ENCODE results near the gene AKAP13. TPM values are rescaled to one million over a fixed set of nuclear protein-coding genes. Genes with fewer than 3 reads are reported as not detected.

The AKAP13 gene
- total and polyA plus RNA-seq, 2 of the 8 experiments (the other 6 are each of a cell fraction or from before 2014, with no cell fraction given), result 14.0 to 46.2 TPM

DNA sequence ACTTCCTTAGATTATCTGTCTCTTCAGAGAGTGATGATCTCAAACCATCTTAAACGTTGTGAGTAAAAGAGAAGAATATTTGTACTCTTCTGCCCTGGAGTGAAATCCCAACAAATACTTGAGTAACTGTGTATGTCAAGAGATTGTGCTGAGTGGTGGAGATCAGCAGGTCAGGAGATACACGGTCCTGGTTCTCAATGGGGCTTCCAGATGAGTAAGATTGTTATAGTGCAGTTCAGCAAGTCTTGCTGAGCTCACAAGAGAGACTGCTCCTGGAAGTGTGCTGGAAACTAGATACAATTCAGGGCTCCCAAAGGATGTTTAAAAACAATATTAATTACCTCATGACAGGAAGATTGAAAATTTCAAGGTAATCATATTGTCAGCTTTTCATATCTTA lies 184.3 kb downstream of the AKAP13 start:
- 86% methylated on average over 2 of the region's 2 CpGs; no CpG with 5 or more reads in 1 of the 2 experiments for WGBS, 2 experiments (ENCODE audit: extremely low coverage in 1 of 2, insufficient coverage in 1 of 2, insufficient read length in 1 of 2, insufficient replicate concordance in 2 of 2, low coverage in 1 of 2, low lambda C conversion rate in 2 of 2, missing lambda C conversion rate in 1 of 2)
- H2AK5ac ChIP-seq (ENCODE audit: low read depth, low read length), result no peak overlapping the region
- no peak overlapping the region for H3K23ac ChIP-seq (ENCODE audit: insufficient read length)
- no peak overlapping the region for H2AFZ ChIP-seq (ENCODE audit: low read length)
- H3K4me2 ChIP-seq (ENCODE audit: insufficient read depth in 1 of 2, low read depth in 2 of 2, low read length in 2 of 2), result no peak overlapping the region
- no peak overlapping the region for H2BK20ac ChIP-seq (ENCODE audit: low read length)
- no peak overlapping the region for H3K56ac ChIP-seq (replicated peaks; ENCODE audit: insufficient read length, low read depth, low read length)
- no peaks in the 10 kb centered on the region for H3K9me3 ChIP-seq (ENCODE audit: insufficient read depth in 2 of 2, low read depth in 1 of 2, low read length in 1 of 2)
- no peak overlapping the region for H3K4ac ChIP-seq (replicated peaks; ENCODE audit: insufficient read length, low read depth, low read length)
- no peaks in the 10 kb centered on the region for H3K36me3 ChIP-seq (ENCODE audit: control insufficient read depth in 2 of 4, insufficient read depth in 4 of 4, low read length in 3 of 4)
- ChIA-PET POLR2A (ENCODE audit: partially characterized antibody) (no interaction called here), CTCF (ENCODE audit: partially characterized antibody) (interaction anchor here (1.0 to 1.2 kb wide), 2 partner anchors 10 to 63 kb away, joined by 3 to 4 read pairs; no protein-coding TSS in a partner anchor)
- H4K91ac ChIP-seq (replicated peaks; ENCODE audit: insufficient read length, low read length), result no peak overlapping the region
- H2BK12ac ChIP-seq (ENCODE audit: low read depth, low read length), result no peak overlapping the region
- no peak overlapping the region for H3K14ac ChIP-seq (ENCODE audit: insufficient read length)
- FAIRE-seq (no peak), DNase-seq (ENCODE audit: low read depth in 1 of 2, low spot score in 2 of 2) (no peak)
- no peaks in the 10 kb centered on the region for H3K23me2 ChIP-seq (ENCODE audit: low read depth, low read length)
- no peak overlapping the region for H3K4me3 ChIP-seq (ENCODE audit: extremely low read depth in 1 of 4, insufficient read depth in 2 of 4, low read depth in 3 of 4, low read length in 4 of 4)
- no peak overlapping the region for H2BK120ac ChIP-seq (replicated peaks; ENCODE audit: low read depth, low read length)
- no peaks in the 10 kb centered on the region for H3K79me2 ChIP-seq (ENCODE audit: control insufficient read depth in 1 of 2, insufficient read depth in 2 of 2, low read length in 2 of 2)
- H2BK5ac ChIP-seq (ENCODE audit: low read depth, low read length), result no peak overlapping the region
- no peak overlapping the region for H3K27ac ChIP-seq (ENCODE audit: low read depth, low read length)
- H3K79me1 ChIP-seq (ENCODE audit: low read depth, low read length), result no peaks in the 10 kb centered on the region
- no peak overlapping the region for H4K5ac ChIP-seq (ENCODE audit: insufficient read length, low read depth, low read length)
- no peak overlapping the region for H4K8ac ChIP-seq (ENCODE audit: extremely low read depth, insufficient read depth, low read length)
- H4K20me1 ChIP-seq (replicated peaks in 1 of 2; ENCODE audit: control insufficient read depth in 1 of 2, insufficient read depth in 2 of 2, low read length in 2 of 2), result no peaks in the 10 kb centered on the region
- peaks cover 0 to 5% (median 0%) of the 10 kb centered on the region in 4 experiments; a peak in 1 of 7 replicates for H3K4me1 ChIP-seq (replicated peaks in 1 of 4; ENCODE audit: control insufficient read depth in 3 of 4, insufficient read depth in 4 of 4, low read length in 3 of 4)
- no peaks in the 10 kb centered on the region for H3K27me3 ChIP-seq (replicated peaks in 1 of 4; ENCODE audit: control insufficient read depth in 3 of 4, extremely low read depth in 1 of 4, insufficient read depth in 3 of 4, low read length in 3 of 4)
- no peak overlapping the region for H3K9ac ChIP-seq (replicated peaks in 1 of 4; ENCODE audit: extremely low read depth in 1 of 4, low read depth in 3 of 4, low read length in 3 of 4)
- no peak overlapping the region for H3K18ac ChIP-seq (ENCODE audit: extremely low read depth, low read length)
- H2BK15ac ChIP-seq (ENCODE audit: low read length), result no peak overlapping the region
- TF ChIP-seq CREB1 (IDR thresholded peaks at IDR 0.05) (no peak), SIX5 (IDR thresholded peaks at IDR 0.05; ENCODE audit: low read depth, low read length) (no peak), POU5F1 (IDR thresholded peaks at IDR 0.05; ENCODE audit: low read depth, low read length) (no peak), RAD21 (IDR thresholded peaks at IDR 0.05 in 1 of 2, conservative IDR thresholded peaks at IDR 0.05 in 1 of 2; ENCODE audit: low read depth in 2 of 2, low read length in 2 of 2) (no peak), POLR2AphosphoS5 (IDR thresholded peaks at IDR 0.05; ENCODE audit: low read depth, low read length) (no peak)
- TF ChIP-seq, protein P1, sequence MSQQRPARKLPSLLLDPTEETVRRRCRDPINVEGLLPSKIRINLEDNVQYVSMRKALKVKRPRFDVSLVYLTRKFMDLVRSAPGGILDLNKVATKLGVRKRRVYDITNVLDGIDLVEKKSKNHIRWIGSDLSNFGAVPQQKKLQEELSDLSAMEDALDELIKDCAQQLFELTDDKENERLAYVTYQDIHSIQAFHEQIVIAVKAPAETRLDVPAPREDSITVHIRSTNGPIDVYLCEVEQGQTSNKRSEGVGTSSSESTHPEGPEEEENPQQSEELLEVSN (IDR thresholded peaks at IDR 0.05), result no peak

Measured in H1 (cell line).